ENCODE data around the gene SMIM44.

GRCh38 chr19:3505598-3506383 is 22.6 kb upstream of the SMIM44 start, which contains the start of gene FZR1:
- TF ChIP-seq CTCF (IDR thresholded peaks at IDR 0.05; ENCODE audit: low read depth, low read length) (peak; percentile 22; the same call in 1 of the 2 replicates), EZH2phosphoT487 (IDR thresholded peaks at IDR 0.05; ENCODE audit: low read depth) (no peak)
